MM.1S (cell line): Measurements from ENCODE around the gene CLC.

Experiments
- DNase-seq: peaks from one replicate; pipeline ENCODE4 v3.0.0-alpha.2; 2015
- H2AFZ ChIP-seq: fragments of 300-600 bp; sonication (generic); 2 replicates; pipeline ENCODE4 v1.6.0; 2016; ENCODE audit warnings: antibody characterized with exemption, low read length
- H3F3A ChIP-seq: fragments of 300-600 bp; sonication (generic); 2 replicates; pipeline ENCODE4 v1.6.1; 2016; ENCODE audit warnings: mild to moderate bottlenecking, antibody characterized with exemption, low read length, moderate library complexity, mixed read lengths; ENCODE audit not compliant: insufficient read depth
- H3K27ac ChIP-seq: fragments of 300-600 bp; sonication (generic); 2 replicates; pipeline ENCODE4 v1.5.1; 2016; ENCODE audit warnings: mild to moderate bottlenecking, low read length
- H3K27me3 ChIP-seq: fragments of 300-600 bp; sonication (generic); replicated peaks from 2 replicates; pipeline ENCODE4 v1.6.0; 2016; ENCODE audit warnings: low read length; ENCODE audit not compliant: insufficient read depth
- H3K36me3 ChIP-seq: fragments of 300-600 bp; sonication (generic); replicated peaks from 2 replicates; pipeline ENCODE4 v1.6.1; 2016; ENCODE audit warnings: mild to moderate bottlenecking, low read length, mixed read lengths; ENCODE audit not compliant: insufficient read depth
- H3K4me1 ChIP-seq: fragments of 300-600 bp; sonication (generic); 2 replicates; pipeline ENCODE4 v1.6.1; 2016; ENCODE audit warnings: low read length, mixed read lengths
- H3K4me2 ChIP-seq: fragments of 300-600 bp; sonication (generic); 2 replicates; pipeline ENCODE4 v1.6.0; 2016; ENCODE audit warnings: low read depth, low read length
- H3K4me3 ChIP-seq: fragments of 300-600 bp; sonication (generic); 2 replicates; pipeline ENCODE4 v1.5.1; 2016; ENCODE audit warnings: low read length, mixed read lengths
- H3K79me2 ChIP-seq: fragments of 300-600 bp; sonication (generic); 2 replicates; pipeline ENCODE4 v1.6.1; 2016; ENCODE audit warnings: mixed run types, low read length, mixed read lengths
- H3K9ac ChIP-seq: fragments of 300-600 bp; sonication (generic); 2 replicates; pipeline ENCODE4 v1.6.1; 2016; ENCODE audit warnings: low read length, mixed read lengths
- H3K9me2 ChIP-seq: fragments of 300-600 bp; sonication (generic); replicated peaks from 2 replicates; pipeline ENCODE4 v1.6.1; 2016; ENCODE audit warnings: mild to moderate bottlenecking, low read length, mixed read lengths; ENCODE audit not compliant: insufficient read depth
- H3K9me3 ChIP-seq: fragments of 300-600 bp; sonication (generic); replicated peaks from 2 replicates; pipeline ENCODE4 v1.6.1; 2016; ENCODE audit warnings: mild to moderate bottlenecking, low read length, mixed read lengths; ENCODE audit not compliant: insufficient read depth
- H4K20me1 ChIP-seq: fragments of 300-600 bp; sonication (generic); 2 replicates; pipeline ENCODE4 v1.6.1; 2016; ENCODE audit warnings: mild to moderate bottlenecking, low read length, moderate library complexity, mixed read lengths; ENCODE audit not compliant: insufficient read depth
- CTCF ChIP-seq: fragments of 300-600 bp; sonication (generic); IDR thresholded peaks from 2 replicates; pipeline ENCODE4 v1.5.1; 2016; ENCODE audit warnings: antibody characterized with exemption, low read length, mixed read lengths
- EZH2 ChIP-seq: fragments of 300-600 bp; sonication (generic); optimal IDR thresholded peaks from 2 replicates; pipeline ENCODE3; 2017; ENCODE audit warnings: low read depth, mild to moderate bottlenecking, antibody characterized with exemption, low read length, mixed read lengths
- EZH2phosphoT487 ChIP-seq: fragments of 300-600 bp; sonication (generic); IDR thresholded peaks from 2 replicates; pipeline ENCODE4 v1.6.1; 2018; ENCODE audit warnings: antibody characterized with exemption, low read length

CLC gene

GRCh38 chr19:39729594-39729993 is 8.2 kb downstream of the CLC start:
- no peaks in the 10 kb centered on the region for H3K79me2 ChIP-seq
- peaks cover 24% of the 10 kb centered on the region for H3K4me1 ChIP-seq
- H3K4me2 ChIP-seq: no peak overlapping the region
- DNase-seq: no peak
- TF ChIP-seq EZH2phosphoT487 (no peak), CTCF (no peak), EZH2 (no peak)
- no peaks in the 10 kb centered on the region for H3K36me3 ChIP-seq
- H3K9me2 ChIP-seq: no peaks in the 10 kb centered on the region
- H4K20me1 ChIP-seq: no peaks in the 10 kb centered on the region
- no peak overlapping the region for H3K9ac ChIP-seq
- no peaks in the 10 kb centered on the region for H3K27me3 ChIP-seq
- peaks cover 10% of the 10 kb centered on the region for H3F3A ChIP-seq
- H3K4me3 ChIP-seq: no peak overlapping the region
- no peak overlapping the region for H2AFZ ChIP-seq
- H3K9me3 ChIP-seq: no peaks in the 10 kb centered on the region
- H3K27ac ChIP-seq: no peak overlapping the region

- Histone ChIP-seq H3K36me3 (no peaks in the 10 kb centered on the region), H3K9me3 (no peaks in the 10 kb centered on the region), H3K9ac (no peak overlapping the region), H3K4me1 (peaks cover 24% of the 10 kb centered on the region), H3K27ac (no peak overlapping the region), H4K20me1 (no peaks in the 10 kb centered on the region), H3K4me3 (no peak overlapping the region), H3K79me2 (no peaks in the 10 kb centered on the region), H3K4me2 (no peak overlapping the region), H2AFZ (no peak overlapping the region), H3F3A (peaks cover 10% of the 10 kb centered on the region), H3K9me2 (no peaks in the 10 kb centered on the region), H3K27me3 (no peaks in the 10 kb centered on the region)
- TF ChIP-seq EZH2 (no peak), CTCF (no peak), EZH2phosphoT487 (no peak)
- DNase-seq: no peak
Measured at GRCh38 chr19:39728040-39728439, 9.8 kb downstream of the CLC start.

- H3K4me3 ChIP-seq: no peak overlapping the region
- H3K9me3 ChIP-seq: no peaks in the 10 kb centered on the region
- 0 out of 2 replicates have a peak overlapping the region, but pooled peaks have one; percentile 23 for H2AFZ ChIP-seq
- no peaks in the 10 kb centered on the region for H3K9me2 ChIP-seq
- peak overlapping the region; percentile 29; the same call in 1 of the 2 replicates for H3K27ac ChIP-seq
- no peaks in the 10 kb centered on the region for H3K79me2 ChIP-seq
- H4K20me1 ChIP-seq: no peaks in the 10 kb centered on the region
- H3K27me3 ChIP-seq: no peaks in the 10 kb centered on the region
- no peaks in the 10 kb centered on the region for H3K36me3 ChIP-seq
- peaks cover 24% of the 10 kb centered on the region for H3K4me1 ChIP-seq
- DNase-seq: peak; percentile 22
- peak overlapping the region; percentile 33 for H3K4me2 ChIP-seq
- peaks cover 10% of the 10 kb centered on the region for H3F3A ChIP-seq
- no peak overlapping the region for H3K9ac ChIP-seq
- TF ChIP-seq EZH2 (no peak), EZH2phosphoT487 (no peak), CTCF (no peak)
Measured at GRCh38 chr19:39727070-39727800, 10.6 kb downstream of the CLC start.
